Astrocyte of the spinal cord (primary cell): ENCODE data around the gene RGMB.

ENCODE experiments used
- DNase-seq: peaks from one replicate; pipeline ENCODE4 v3.0.0; 2011; ENCODE audit warnings: low read depth, low spot score
- H3K4me3 ChIP-seq: 2 replicates; pipeline ENCODE4 v1.5.1; 2011; ENCODE audit warnings: low read depth, mild to moderate bottlenecking, low read length, moderate library complexity
- in situ Hi-C: cut with HindIII; loops from 2 replicates; pipeline ENCODE4 v1.10.0; 2017; ENCODE audit warnings: low sequenced_read_pairs
- TF ChIP-seq, protein P1 (sequence below): IDR thresholded peaks from 2 replicates; pipeline ENCODE4 v1.5.1; 2012; ENCODE audit warnings: low read depth, mild to moderate bottlenecking, low read length, inconsistent platforms

Gene RGMB

GRCh38 chr5:98825582-98826375 is 52.3 kb downstream of the RGMB start:
- TF ChIP-seq, protein P1, sequence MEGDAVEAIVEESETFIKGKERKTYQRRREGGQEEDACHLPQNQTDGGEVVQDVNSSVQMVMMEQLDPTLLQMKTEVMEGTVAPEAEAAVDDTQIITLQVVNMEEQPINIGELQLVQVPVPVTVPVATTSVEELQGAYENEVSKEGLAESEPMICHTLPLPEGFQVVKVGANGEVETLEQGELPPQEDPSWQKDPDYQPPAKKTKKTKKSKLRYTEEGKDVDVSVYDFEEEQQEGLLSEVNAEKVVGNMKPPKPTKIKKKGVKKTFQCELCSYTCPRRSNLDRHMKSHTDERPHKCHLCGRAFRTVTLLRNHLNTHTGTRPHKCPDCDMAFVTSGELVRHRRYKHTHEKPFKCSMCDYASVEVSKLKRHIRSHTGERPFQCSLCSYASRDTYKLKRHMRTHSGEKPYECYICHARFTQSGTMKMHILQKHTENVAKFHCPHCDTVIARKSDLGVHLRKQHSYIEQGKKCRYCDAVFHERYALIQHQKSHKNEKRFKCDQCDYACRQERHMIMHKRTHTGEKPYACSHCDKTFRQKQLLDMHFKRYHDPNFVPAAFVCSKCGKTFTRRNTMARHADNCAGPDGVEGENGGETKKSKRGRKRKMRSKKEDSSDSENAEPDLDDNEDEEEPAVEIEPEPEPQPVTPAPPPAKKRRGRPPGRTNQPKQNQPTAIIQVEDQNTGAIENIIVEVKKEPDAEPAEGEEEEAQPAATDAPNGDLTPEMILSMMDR = no peak
- in situ Hi-C loops = no loop called here
- H3K4me3 ChIP-seq = no peak overlapping the region
- DNase-seq = no peak

- in situ Hi-C loops = no loop called here
- no peak overlapping the region for H3K4me3 ChIP-seq
- TF ChIP-seq, protein P1 = peak; percentile 43
- DNase-seq = peak; percentile 61
These were observed 53.7 kb downstream of the RGMB start for GRCh38 chr5:98827161-98827560.

- H3K4me3 ChIP-seq = no peak overlapping the region
- TF ChIP-seq, protein P1 = no peak
- DNase-seq = no peak
- in situ Hi-C loops = no loop called here
These were observed 54.3 kb downstream of the RGMB start for GRCh38 chr5:98827588-98828284.

DNA sequence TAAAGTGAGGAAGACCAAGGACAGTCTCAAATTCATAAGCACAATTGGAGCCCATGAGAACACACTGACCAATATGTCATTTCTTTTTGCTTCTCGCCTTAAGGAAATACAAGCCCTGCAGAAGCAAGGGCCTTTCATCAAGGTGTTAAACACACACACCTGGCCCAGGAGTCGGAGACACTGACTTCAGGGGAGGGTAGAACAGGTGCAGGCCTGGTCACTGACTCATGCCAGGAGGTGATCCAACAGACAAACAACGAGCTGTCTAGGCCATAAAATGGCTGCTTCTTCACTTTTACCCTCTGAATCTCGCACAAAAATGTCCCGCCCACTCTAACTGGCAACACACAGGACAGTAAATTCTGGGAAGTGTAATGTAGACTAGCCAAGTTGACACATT is 62.7 kb downstream of the RGMB start:
- in situ Hi-C loops = no loop called here
- no peak overlapping the region for H3K4me3 ChIP-seq
- TF ChIP-seq, protein P1 = no peak
- no peak for DNase-seq

DNA sequence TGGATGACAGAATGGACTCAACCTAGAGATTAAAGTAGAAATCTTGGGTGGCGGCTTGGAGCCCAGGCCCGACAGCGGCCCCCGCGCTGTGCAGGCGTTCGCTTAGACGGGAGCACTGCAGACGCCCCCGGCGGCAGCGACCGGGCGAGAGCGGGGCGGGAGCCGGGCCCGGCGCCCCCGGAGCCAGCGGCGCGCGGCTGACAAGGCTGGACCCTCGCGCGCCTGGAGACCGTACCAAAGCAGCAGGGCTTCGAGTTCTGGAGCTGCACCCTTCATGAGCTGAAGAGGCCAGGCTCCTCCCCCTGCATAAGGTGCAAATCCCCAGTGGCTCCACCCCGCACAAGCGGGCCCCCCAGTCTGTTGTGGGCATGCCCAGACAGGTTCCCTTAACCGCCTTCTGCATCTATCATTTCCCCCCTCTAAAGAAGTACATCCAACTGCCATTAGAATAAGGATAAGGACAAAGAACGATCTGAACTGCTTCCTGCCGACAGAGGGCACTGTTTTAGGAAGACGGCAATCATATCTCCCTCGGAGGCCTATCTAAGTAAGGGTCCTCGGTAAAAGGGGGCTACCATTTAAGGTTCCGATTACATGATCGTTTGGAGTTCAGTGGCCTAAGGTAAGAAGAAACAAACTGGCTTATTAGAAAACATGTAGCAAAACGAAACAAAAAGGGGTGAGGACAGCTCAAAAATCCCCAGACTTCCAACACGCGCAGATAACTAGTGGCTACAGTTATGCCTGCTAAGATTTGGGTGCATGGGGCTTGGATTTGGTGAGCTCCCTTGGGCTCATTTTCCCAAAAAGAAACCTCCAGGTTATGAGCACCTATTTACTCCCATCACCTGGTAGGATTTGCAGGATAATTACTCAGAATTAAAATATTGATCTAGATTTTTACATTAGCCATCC is 66.3 kb downstream of the RGMB start:
- peak overlapping the region; percentile 12 for H3K4me3 ChIP-seq
- no peak for DNase-seq
- in situ Hi-C loops = no loop called here
- TF ChIP-seq, protein P1 = peak; percentile 23

- H3K4me3 ChIP-seq = no peak overlapping the region
- in situ Hi-C loops = no loop called here
- no peak for DNase-seq
- TF ChIP-seq, protein P1 = no peak
These were observed 67.5 kb downstream of the RGMB start for GRCh38 chr5:98840946-98841345.
